ENCODE data around the gene PTBP3.
"Not testable (repeated sequence)": the region's sequence is repeated elsewhere in the genome, so short reads cannot be mapped to it uniquely, and the experiment has no call there.

Gene PTBP3, protein sequence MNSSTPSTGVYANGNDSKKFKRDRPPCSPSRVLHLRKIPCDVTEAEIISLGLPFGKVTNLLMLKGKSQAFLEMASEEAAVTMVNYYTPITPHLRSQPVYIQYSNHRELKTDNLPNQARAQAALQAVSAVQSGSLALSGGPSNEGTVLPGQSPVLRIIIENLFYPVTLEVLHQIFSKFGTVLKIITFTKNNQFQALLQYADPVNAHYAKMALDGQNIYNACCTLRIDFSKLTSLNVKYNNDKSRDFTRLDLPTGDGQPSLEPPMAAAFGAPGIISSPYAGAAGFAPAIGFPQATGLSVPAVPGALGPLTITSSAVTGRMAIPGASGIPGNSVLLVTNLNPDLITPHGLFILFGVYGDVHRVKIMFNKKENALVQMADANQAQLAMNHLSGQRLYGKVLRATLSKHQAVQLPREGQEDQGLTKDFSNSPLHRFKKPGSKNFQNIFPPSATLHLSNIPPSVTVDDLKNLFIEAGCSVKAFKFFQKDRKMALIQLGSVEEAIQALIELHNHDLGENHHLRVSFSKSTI

DNA sequence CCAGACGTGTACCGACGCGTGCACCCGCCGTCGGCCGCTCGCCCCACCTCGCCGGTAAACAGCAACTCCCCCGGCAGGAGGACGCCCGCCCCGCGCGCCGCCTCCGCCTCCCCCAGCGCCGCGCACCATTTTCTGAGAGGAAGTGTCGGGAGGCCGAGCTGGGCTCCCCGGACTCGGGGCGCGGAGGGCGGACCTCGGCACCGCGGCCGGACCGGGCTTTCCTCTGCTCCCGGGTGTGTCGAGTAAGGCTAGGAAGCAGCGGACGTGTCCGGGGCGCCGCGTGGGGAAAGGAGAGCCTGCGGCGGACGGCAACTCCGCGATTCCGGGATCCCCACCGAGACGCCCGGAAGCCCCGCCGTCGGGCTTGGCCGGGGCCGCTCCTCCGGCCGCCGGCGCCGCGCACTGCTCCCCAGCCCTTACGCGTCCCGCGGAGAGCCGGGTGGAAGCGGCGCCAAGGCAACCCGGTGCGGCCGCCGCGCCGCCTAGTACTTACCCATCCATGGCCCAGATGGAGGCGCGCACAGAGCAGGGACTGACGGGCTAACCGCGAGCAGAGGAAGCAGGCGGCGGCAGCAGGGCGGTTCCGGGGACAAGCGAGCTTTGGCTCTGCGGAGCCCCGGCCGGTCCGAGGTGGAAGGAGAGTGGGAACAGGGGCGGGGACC lies at the start of gene PTBP3:
Gene PTBP3, minus strand, starts transcription at position 643 of the 662 bp plus-strand sequence. CDS start 35,754 bp downstream, outside the sequence.
- DNase-seq (ENCODE audit: low read depth in 2 of 3, low spot score in 2 of 3): peak; percentile 48 to 60 (median 54)

DNA sequence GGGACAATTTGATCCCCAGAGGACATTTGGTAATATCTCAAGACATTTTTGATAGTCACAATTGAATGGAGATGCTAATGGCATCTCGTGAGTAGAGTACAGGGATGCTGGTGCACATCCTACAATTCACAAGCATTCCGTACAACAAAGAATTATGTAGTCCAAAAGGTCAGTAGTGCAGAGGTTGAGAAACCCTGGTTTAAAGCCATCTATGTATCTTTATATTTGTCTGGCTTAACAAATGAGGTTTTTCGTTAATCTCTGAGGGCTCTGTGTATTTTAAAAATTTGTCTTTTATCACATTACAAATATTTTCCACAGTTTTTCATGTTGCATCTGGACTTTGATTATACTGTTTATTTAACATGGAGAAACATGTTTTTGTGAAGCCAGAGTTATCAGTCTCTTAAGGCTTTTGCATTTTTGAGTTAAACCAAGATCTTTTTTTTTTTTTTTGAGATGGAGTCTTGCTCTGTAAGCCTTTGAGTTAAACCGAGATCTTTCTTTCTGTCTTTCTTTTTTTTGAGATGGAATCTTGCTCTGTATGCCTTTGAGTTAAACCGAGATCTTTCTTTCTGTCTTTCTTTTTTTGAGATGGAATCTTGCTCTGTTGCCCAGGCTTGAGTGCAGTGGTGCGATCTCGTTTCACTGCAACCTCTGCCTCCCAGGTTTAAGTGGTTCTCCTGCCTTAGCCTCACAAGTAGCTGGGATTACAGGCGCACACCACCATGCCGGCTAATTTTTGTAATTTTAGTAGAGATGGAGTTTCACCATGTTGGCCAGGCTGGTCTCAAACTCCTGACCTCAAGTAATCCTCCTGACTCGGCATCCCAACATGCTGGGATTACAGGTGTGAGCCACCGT lies 49.3 kb upstream of the PTBP3 start:
- no peak for DNase-seq (ENCODE audit: low read depth in 2 of 3, low spot score in 2 of 3)

DNA sequence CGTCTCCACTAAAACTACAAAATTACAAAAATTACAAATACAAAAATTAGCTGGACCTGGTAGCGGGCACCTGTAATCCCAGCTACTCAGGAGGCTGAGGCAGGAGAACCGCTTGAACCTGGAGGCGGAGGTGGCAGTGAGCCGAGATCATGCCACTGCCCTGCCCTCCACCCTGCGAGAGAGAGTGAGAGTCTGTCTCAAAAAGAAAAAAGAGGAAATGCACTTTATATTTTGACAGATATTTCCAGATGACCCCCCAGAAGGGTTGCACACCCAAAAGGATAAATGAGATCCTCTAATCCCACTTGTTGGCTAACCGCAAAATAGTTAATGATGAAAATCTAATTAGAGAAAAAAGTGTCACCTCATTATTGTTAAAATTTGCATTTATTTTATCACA lies 48.6 kb upstream of the PTBP3 start:
- DNase-seq (ENCODE audit: low read depth in 2 of 3, low spot score in 2 of 3): no peak

DNA sequence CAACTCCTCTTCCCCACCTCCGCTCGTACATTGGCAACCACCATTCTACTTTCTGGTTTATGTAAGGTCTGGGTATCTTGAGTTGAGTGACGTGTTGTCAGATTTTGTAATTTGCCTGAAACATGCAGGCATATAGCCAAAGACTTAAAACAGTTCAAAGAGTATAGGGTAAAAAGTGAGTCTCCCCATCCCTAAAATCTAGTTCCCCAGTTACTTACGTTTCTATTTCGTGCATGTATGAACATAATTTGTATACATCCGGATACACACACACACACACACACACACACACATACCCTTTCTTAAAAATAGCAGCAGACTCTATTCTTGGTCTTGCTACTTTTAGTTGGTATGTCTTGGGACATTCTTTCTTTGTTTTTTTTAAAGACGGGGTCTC lies 47.4 kb upstream of the PTBP3 start:
- no peak for DNase-seq (ENCODE audit: low read depth in 2 of 3, low spot score in 2 of 3)

DNA sequence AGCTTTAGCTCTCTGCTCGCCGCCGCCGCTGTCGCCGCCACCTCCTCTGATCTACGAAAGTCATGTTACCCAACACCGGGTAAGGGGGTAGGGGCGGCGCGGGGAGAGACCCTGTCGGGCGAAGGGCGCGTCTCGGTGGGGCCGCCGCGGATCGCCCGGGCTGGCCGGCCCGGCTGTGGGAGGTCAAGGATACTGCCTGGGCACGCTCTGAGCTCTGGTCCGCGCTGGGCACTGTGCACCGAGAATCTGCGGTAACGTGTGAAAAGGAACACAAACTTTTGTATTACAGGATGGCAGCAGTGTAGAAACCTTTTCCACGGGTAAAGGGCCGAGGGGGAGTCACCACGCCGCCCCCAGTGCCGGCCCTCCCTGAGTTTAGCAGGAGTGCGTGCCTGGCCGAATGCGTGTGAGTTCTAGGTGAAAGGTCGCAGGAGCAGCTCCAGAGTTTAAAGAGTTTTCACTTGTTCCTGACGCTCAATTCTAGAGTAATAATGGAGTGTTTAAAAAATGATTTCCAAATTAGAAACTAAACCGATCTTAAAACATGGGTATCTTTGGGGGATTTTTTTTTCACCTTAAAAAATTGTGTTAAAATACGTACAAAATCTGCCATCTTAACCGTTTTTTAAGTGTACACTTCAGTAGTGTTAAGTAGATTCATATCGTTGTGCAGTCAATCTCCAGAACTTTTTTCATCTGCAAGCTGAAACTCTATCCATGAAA lies 46.8 kb upstream of the PTBP3 start, which contains the start of gene HSDL2:
Gene HSDL2, plus strand, starts transcription at position 7 of the 723 bp plus-strand sequence. Its CDS starts 56 bp downstream, at position 63.
- no peak for DNase-seq (ENCODE audit: low read depth in 2 of 3, low spot score in 2 of 3)

DNA sequence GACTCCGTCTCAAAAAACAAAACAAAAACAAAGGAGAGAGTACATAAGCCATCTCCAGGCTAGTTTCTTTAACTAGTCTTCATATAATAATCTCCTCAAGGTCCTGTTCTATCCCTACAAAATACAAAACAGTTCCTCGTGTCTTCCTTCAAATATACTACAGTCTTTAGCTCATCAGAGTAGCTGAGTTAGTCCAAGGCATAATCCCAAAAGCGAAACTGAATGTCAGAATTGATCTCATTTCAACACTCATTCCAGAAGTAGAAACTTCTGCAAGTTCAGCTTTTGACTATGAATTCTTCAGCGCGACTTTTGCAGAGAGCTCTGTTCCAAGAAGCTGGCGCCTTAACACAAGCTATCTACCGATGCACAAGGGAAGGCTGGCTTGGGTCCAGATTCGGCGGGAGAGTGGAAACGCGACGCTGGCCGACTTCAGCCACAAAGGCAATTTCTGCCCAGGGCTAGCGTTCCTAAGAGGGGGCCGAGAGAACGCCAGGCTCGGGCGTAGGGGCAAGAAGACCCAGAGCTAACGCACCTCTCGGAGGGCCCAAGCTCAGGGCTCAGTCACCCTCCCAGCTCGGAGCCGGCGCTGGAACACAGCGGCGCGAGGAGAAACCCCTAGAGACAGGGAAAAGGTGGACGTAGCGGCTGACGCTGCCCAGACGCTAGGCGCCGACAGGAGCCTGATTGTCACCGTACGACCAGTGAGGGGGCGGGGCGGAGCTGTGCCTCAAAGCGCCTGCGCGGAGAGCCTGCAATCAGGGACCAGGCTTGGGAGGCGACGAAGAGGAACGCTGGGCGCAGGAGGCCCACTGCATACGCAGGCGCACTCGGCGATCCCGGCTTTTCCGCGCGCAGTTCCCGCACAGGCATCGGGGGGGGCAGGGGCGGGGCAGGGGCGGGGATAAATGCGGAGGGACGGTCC lies 46.0 kb upstream of the PTBP3 start:
- peak; percentile 95 to 98 (median 96) for DNase-seq (ENCODE audit: low read depth in 2 of 3, low spot score in 2 of 3)

DNA sequence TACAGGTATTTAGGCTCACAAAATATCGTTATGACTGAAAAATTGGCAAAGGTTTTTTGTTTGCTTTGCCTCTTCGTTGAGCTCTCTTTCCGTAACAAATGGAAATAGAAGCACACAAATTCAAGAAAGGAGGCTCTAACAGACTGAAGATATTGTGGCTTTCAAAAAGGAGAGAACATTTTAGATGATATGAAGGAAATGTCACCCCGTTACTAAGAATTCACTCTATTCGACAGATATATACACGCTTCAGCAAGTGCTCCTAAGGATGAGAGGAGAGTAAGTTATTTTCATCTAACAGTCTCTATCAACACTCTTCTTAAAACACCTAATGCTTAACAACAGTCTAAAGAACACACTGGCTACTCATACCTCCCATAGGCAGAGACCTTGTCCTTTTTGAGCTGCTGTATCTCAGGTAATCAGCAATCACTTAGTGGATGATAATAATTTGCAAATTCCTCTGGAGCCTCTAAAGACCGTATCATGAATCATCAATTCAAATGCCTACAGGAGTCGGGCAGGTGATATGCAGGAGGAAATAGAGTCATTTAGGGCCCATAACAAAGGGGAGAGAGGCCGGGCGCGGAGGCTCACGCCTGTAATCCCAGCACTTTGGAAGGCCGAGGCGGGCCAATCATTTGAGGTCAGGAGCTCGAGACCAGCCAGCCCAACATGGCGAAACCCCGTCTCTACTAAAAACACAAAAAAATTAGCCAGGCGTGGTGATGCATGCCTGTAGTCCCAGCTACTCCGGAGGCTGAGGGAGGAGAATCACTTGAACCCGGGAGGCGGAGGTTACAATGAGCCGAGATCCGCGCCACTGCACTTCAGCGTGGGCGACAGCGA lies 45.1 kb upstream of the PTBP3 start:
- peak in 1 of 3 experiments; percentile 10 for DNase-seq (ENCODE audit: low read depth in 2 of 3, low spot score in 2 of 3)

DNA sequence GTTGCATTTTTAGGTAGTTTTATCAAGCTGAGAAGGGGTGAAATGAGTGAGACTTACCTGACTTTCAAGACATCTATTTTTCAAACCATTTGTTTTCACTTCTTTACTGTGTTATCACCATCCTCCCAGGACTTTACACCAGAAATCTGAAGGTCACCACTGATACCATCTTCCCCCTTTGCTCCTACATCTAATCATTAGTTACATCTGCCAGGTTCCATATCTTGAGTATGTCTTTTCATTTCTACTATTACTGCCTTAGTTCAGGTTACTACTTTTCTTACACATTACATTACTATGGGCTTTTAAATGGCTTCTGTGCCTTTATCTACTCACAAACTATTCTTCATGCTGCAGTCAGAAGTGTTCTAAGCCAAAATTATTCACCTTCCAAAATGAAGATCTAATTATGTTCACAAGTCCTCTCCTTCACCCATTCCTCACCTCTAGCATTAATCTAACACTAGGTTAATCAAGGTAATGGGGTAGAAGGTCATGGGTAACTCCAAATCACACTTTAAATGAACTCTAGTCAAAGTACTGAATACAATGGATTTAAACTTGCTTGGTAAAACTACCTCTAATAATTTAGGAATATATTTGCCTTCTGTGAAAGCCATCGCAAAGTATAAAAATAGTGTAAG lies 44.4 kb upstream of the PTBP3 start:
- no peak for DNase-seq (ENCODE audit: low read depth in 2 of 3, low spot score in 2 of 3)

DNA sequence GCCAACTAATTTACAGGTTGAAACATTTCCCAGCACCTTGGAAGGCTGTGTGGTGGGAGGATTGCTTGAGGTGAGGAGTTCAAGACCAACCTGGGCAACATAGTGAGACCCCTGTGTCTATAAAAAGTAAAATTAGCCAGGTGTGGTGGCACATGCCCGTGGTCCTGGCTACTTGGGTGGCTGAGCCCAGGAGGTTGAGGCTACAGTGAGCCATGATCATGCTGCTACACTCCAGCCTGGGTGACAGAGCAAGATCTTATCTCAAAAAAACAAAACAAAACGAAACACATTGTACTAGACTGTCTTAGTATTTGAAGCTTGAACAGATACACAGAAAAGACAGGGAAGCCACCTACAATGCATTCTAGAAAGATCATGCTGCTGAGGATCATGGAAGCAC lies 43.7 kb upstream of the PTBP3 start:
- DNase-seq (ENCODE audit: low read depth in 2 of 3, low spot score in 2 of 3): no peak

DNA sequence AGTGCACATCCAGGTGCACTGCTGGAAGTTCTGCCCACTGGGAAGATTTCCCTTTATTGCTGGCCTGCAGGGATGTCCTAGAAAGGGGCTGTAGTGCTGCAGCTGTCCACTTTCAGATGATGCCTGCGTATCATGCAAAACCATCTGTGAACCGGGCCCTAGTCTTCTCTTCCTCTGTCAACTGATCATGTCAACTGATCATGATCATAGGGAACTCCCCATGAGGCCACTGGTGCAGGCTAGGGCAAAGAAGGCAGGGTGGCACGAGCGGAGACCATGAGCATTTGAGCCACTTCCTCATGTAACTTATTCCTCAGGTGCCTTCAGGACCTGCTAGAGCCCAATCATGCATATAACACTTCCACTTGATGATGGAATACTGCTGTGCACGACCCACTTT lies 41.9 kb upstream of the PTBP3 start:
- no peak for DNase-seq (ENCODE audit: low read depth in 2 of 3, low spot score in 2 of 3)

DNA sequence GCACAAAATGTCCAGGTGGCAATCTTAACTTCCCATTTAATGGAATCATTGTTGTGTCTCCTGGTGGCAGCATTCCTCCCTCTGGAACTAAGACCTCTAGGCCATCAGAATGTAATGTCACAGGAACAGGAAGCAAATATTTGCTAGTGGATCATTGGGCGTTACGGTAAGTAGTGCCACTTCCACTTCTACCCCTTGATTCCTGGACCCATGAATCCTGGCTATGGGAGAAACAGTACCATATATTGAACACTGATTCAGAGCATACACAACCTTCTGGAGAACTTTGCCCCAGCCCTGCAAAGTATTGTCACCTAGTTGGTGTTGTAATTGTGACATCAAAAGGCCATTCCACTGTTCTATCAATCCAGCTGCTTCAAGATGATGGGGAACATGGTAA lies 40.8 kb upstream of the PTBP3 start:
- not testable (repeated sequence) for DNase-seq (ENCODE audit: low read depth in 2 of 3, low spot score in 2 of 3)

DNA sequence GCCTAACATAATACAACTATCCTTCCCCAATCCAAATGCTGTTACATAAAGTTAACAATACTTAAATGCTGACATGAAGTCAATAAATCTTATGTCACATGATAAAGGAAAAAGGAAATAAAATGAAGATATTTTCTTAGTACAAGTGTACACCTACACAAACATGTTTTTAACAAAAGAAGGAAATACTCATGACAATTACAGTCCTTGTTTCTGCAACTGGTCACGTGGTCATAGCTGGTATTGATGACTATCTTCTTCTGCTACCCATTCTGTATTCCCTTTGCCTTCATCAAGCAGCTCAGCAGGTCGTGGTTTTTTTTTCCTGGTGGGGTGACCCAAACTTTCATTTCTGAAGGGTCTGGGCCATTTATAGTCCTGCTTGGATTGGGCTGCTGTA lies 40.2 kb upstream of the PTBP3 start:
- not testable (repeated sequence) for DNase-seq (ENCODE audit: low read depth in 2 of 3, low spot score in 2 of 3)

DNA sequence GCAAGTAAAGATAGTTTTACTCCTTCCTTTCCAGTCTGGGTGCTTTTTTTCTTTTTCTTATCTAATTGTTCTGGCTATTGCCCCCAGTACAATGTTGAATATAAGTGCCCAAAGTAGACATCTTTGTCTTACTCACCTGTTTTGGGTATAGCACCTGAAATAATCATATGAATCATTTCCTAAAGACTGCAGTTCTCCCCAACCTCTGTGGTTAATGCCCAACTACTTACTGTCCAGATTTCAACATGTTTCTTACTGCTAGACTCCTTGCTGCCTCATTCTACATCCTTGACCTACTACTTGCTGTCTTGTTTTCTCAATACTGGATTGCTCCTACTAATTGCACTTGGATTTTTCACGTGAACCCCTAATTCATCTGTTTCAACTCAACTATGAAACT lies 37.6 kb upstream of the PTBP3 start:
- no peak for DNase-seq (ENCODE audit: low read depth in 2 of 3, low spot score in 2 of 3)

DNA sequence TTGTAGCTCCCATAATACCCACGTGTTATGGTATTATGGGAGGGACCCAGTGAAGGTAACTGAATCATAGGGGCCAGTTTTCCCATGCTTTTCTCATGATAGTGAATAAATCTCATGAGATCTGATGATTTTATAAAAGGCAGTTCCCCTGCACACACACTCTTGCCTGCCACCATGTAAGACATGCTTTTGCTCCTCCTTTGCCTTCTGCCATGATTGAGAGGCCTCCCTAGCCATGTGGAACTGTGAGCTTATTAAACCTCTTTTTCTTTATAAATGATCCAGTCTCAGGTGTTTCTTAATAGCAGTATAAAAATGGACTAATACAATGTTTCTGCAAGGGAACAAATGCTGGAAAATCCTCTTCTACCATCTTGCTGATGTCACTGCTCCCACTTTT lies 36.4 kb upstream of the PTBP3 start:
- DNase-seq (ENCODE audit: low read depth in 2 of 3, low spot score in 2 of 3): no peak

DNA sequence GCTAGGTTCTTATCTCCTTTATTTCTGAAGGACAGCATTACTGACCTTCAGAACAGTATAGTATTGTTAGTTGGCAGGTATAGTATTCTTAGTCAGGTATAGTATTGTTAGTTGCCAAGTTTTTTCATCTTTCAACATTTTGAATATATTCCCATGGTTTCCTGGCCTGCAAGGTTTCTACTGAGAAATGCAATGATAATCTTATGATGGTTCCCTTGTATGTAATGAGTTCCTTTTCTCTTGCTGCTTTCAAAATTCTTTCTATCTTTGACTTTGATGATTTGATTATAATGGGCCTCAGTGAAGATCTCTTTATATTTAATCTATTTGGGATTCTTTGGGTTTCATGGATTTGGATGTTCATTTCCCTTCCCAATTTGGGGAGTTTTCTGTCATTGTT lies 34.0 kb upstream of the PTBP3 start:
- DNase-seq (ENCODE audit: low read depth in 2 of 3, low spot score in 2 of 3): no peak

DNA sequence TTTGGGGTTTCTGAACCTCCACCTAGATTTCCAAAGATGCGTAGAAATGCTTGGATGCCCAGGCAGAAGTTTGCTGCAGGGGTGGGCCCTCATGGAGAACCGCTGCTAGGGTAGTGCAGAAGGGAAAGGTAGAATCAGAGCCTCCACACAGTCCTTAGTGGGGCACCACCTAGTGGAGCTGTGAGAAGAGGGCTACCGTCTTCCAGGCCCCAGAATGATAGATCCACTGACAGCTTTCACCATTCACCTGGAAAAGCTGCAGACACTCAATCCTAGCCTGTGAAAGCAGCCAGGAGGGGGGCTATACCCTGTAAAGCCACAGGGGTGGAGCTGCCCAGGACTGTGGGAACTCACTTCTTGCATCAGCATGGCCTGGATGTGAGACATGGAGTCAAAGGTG lies 33.2 kb upstream of the PTBP3 start:
- DNase-seq (ENCODE audit: low read depth in 2 of 3, low spot score in 2 of 3): no peak

DNA sequence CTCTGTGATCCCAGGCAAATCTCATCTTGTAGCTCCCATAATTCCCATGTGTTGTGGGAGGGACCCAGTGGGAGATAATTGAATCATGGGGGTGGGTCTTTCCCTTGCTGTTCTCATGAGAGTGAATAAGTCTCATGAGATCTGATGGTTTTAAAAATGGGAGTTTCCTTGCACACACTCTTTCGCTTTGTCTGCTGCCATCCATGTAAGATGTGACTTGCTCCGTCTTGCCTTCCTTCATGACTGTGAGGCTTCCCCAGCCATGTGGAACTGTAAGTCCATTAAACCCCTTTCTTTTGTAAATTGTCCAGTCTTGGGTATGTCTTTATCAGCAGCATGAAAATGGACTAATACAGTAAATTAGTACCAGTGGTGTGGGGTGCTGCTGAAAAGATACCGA lies 31.8 kb upstream of the PTBP3 start:
- DNase-seq (ENCODE audit: low read depth in 2 of 3, low spot score in 2 of 3): not testable (repeated sequence)

DNA sequence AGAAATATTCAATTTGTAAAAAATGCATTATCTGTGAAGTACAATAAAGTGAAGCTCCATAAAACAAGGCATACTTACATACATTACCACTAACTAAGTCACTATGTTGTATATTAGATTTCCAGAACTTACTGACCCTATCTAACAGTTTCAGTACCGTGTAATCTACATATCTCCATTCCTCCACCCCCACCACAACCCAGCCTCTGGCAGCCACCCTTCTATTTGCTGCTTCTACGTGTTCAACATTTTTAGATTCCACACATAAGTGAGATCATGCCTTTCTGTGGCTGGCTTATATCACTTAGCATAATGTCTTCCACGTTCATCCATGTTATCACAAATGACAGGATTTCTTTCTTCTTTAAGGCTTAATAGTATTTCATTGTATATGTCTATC lies 31.3 kb upstream of the PTBP3 start:
- DNase-seq (ENCODE audit: low read depth in 2 of 3, low spot score in 2 of 3): no peak
